Peyer's patch (tissue), 4 donors: Measurements from ENCODE around the gene RRP9.
"Not testable (repeated sequence)": the region's sequence is repeated elsewhere in the genome, so short reads cannot be mapped to it uniquely, and the experiment has no call there.

Experiments used
- CTCF ChIP-seq, 6 experiments: fragments of 450-650 bp in 4 of 6; fragments of 200-600 bp in 2 of 6; sonication (generic) in 1 of 6; IDR thresholded peaks; one replicate each; pipeline ENCODE4 v1.5.1; 2017 to 2019; ENCODE audit warnings: antibody characterized with exemption in 6 of 6, mild to moderate bottlenecking in 3 of 6, moderate library complexity in 1 of 6
- POLR2A ChIP-seq, 2 donors: fragments of 450-650 bp; IDR thresholded peaks; one replicate each; pipeline ENCODE4 v1.5.1; 2017; ENCODE audit warnings: antibody characterized with exemption in 2 of 2, mild to moderate bottlenecking in 2 of 2, moderate library complexity in 2 of 2

GRCh38 chr3:51902361-51902760 is 39.3 kb downstream of the RRP9 start:
- TF ChIP-seq CTCF, POLR2A (IDR thresholded peaks at IDR 0.05): not testable (repeated sequence)
